ENCODE data around the gene PARD3B.
A peak's percentile ranks its signal among the peaks of the same experiment; 100 is the strongest.

Gene PARD3B

DNA sequence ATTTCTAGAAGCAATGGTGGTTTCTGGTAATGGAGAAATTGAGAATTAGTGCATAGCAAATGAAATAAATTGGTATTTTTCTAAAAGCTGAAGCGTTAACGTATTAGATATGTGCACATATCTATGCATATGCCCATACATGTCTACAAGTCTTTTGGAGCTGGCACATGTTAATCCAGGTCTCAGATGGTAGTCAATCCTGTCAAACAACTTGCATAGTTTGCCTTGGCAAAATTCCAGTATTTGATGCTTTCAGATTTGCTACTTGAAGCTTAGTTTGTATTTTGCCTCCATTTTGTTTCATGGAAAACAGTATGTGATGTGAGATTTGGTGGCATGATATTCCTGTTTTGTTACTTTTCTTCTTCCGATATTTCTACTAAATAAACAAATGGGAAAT, 304.6 kb downstream of the PARD3B start:
- no peaks in the 10 kb centered on the region for H3K27me3 ChIP-seq (ENCODE audit: low read depth)
- DNase-seq (ENCODE audit: low spot score in 2 of 2) = no peak
- H3K36me3 ChIP-seq (replicated peaks) = no peaks in the 10 kb centered on the region
- H3K9me3 ChIP-seq = no peaks in the 10 kb centered on the region
- H3K4me3 ChIP-seq = no peak overlapping the region
- in situ Hi-C loops (cut with MboI; ENCODE audit: low sequenced_read_pairs) = loop anchor here (25.0 kb wide), 1 partner anchor 837 kb away; the partner anchor contains the start of gene NRP2
- no peaks in the 10 kb centered on the region for H3K4me1 ChIP-seq

DNA sequence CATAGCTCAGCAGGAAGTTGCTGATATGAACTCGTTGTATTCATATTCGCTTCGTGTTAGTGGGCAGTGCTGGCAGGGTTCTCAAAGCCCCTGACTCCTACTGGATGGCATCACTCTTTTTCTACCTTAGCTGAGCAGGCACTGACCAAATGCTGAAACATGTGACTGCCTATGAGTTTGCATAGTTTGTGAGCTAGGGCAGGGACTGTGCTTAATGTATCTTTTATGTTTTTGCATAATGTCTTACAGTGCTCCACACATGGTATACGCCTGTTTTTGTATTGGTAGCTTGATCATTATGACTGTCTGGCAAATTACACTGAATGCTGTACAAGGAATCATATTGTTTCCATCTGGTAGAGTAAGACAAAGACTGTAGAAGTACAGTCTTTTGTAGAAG, 305.3 kb downstream of the PARD3B start:
- Histone ChIP-seq H3K27me3 (ENCODE audit: low read depth) (no peaks in the 10 kb centered on the region), H3K9me3 (no peaks in the 10 kb centered on the region), H3K36me3 (replicated peaks) (no peaks in the 10 kb centered on the region), H3K4me3 (no peak overlapping the region), H3K4me1 (no peaks in the 10 kb centered on the region)
- no peak for DNase-seq (ENCODE audit: low spot score in 2 of 2)
- in situ Hi-C loops (cut with MboI; ENCODE audit: low sequenced_read_pairs) = loop anchor here (25.0 kb wide), 1 partner anchor 837 kb away; the partner anchor contains the start of gene NRP2

DNA sequence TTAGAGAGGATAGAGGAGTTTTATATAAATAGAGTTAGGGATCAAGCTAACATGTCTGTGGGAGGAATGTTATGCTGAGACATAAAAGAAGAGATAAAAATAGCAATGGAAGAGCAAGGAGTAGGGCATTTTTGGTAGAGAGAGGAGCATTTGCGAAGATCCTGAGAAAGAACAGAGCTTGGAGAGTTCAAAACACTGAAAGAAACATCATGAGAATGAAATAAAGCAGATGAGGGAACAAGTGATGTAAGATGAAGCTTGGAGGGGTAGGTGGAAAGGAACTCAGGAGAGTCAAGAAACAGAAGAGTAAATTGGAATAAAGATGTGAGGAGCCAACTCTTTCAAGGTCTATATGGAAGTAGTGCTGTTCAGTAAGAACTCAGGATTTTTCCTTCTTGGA, 308.6 kb downstream of the PARD3B start:
- DNase-seq (ENCODE audit: low spot score in 2 of 2) = no peak
- Histone ChIP-seq H3K27me3 (ENCODE audit: low read depth) (no peaks in the 10 kb centered on the region), H3K4me3 (no peak overlapping the region), H3K36me3 (replicated peaks) (no peaks in the 10 kb centered on the region), H3K9me3 (no peaks in the 10 kb centered on the region), H3K4me1 (no peaks in the 10 kb centered on the region)
- in situ Hi-C loops (cut with MboI; ENCODE audit: low sequenced_read_pairs) = loop anchor here (25.0 kb wide), 1 partner anchor 833 kb away; the partner anchor contains the start of gene NRP2

DNA sequence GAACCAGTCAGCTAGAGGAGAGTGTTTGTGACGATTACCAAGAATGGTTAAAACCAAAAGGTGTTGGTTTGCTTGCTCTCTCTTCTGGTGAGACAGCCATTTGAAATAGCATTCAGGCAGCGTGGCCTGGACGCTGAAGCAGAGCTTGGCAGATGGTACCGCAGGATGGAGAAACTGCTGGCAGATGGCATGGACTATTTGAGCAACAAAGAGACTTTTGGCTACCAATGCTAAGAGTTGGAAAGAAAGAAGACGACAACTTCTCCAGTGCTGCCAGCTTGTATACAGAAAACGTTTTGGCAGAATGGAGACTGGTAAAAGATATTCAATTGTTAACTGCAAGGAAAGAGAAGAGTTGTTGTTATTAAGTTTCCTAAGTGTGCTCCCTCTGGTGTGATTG, 315.0 kb downstream of the PARD3B start:
- no peaks in the 10 kb centered on the region for H3K27me3 ChIP-seq (ENCODE audit: low read depth)
- no peak for DNase-seq (ENCODE audit: low spot score in 2 of 2)
- H3K36me3 ChIP-seq (replicated peaks) = no peaks in the 10 kb centered on the region
- H3K9me3 ChIP-seq = no peaks in the 10 kb centered on the region
- H3K4me3 ChIP-seq = no peak overlapping the region
- in situ Hi-C loops (cut with MboI; ENCODE audit: low sequenced_read_pairs) = loop anchor here (25.0 kb wide), 1 partner anchor 827 kb away; the partner anchor contains the start of gene NRP2
- no peaks in the 10 kb centered on the region for H3K4me1 ChIP-seq

DNA sequence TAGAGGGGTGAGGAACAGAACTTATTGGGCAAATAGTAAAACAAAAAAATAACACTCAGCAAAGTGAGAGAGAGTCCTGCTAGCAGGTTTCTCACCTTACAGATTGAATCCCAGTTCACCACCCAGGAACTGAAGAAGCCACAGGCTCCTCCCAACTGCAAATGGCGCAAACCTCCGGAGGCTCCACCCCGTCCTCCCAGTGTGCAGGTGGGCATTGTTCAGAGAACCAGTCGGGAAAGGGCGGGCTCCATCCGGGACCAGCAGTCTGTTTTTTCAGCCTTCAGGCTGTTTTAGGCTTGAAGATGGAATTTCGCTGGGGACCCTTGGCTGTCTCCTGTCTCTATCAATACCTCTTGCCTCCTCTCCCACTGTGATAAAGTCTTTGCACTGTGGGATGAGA, 317.5 kb downstream of the PARD3B start:
- Histone ChIP-seq H3K4me1 (no peaks in the 10 kb centered on the region), H3K36me3 (replicated peaks) (no peaks in the 10 kb centered on the region), H3K27me3 (ENCODE audit: low read depth) (no peaks in the 10 kb centered on the region), H3K9me3 (no peaks in the 10 kb centered on the region), H3K4me3 (no peak overlapping the region)
- no peak for DNase-seq (ENCODE audit: low spot score in 2 of 2)
- in situ Hi-C loops (cut with MboI; ENCODE audit: low sequenced_read_pairs) = loop anchor here (25.0 kb wide), 1 partner anchor 824 kb away; the partner anchor contains the start of gene NRP2

DNA sequence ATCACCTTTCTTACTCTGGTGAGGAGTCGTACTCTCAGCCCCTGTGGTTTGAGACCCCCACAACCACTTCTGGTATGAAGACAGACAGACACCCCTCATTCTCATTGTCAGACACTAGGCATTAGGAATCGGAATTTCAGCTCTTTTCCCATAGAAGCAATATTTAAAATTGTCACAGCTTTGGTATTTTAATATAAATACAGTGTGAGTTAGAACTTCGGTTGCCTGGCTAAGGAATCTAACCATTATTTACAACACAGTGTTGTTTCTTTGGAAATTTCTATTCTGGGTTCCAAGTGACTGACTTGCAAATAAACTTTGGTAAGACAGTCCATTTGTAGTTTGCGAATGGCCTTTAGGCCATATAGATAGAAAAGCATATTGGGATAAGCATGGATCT, 318.1 kb downstream of the PARD3B start:
- DNase-seq (ENCODE audit: low spot score in 2 of 2) = no peak

DNA sequence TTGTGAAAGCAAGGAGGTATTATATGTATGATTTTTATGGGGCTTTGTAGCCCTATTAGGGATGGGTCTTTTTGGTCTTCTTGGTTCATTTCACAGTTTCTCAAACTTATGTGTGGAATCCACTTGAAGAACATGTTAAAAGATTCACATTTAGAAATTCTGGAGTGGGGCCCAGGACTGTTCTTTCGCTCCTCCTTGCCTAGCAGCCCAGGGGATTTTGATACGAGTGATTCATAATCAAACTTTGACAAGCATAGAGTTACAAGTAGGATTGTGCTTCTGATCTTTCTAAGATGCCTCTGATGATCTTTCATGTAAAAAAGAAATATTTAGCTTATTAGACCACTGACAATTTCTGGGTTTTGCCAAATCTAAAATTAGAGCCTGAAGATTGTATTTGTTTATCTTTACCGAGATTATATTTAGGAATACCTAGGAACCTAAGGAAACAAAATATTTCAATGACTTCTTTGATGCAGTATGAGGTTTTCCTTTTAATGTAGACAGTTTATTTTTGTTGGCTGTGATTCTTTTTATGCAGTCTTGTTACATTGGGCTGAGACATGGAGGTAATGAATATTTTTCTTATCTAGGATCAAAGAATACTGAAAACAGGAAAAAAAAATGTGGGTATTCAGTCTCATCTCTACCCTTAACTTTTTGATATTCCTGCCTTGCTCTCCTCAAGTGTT, 324.0 kb downstream of the PARD3B start:
- no peak for DNase-seq (ENCODE audit: low spot score in 2 of 2)
- Histone ChIP-seq H3K4me1 (no peaks in the 10 kb centered on the region), H3K9me3 (no peaks in the 10 kb centered on the region), H3K4me3 (no peak overlapping the region), H3K27me3 (ENCODE audit: low read depth) (no peaks in the 10 kb centered on the region), H3K36me3 (replicated peaks) (no peaks in the 10 kb centered on the region)
- in situ Hi-C loops (cut with MboI; ENCODE audit: low sequenced_read_pairs) = loop anchor here (25.0 kb wide), 1 partner anchor 818 kb away; the partner anchor contains the start of gene NRP2

More for the DNA sequence above, 318.1 kb downstream of the PARD3B start:
- no peak overlapping the region for H3K4me3 ChIP-seq
- in situ Hi-C loops (cut with MboI; ENCODE audit: low sequenced_read_pairs) = loop anchor here (25.0 kb wide), 1 partner anchor 824 kb away; the partner anchor contains the start of gene NRP2
- no peaks in the 10 kb centered on the region for H3K36me3 ChIP-seq (replicated peaks)
- no peaks in the 10 kb centered on the region for H3K4me1 ChIP-seq
- H3K9me3 ChIP-seq = no peaks in the 10 kb centered on the region
- no peaks in the 10 kb centered on the region for H3K27me3 ChIP-seq (ENCODE audit: low read depth)

DNA sequence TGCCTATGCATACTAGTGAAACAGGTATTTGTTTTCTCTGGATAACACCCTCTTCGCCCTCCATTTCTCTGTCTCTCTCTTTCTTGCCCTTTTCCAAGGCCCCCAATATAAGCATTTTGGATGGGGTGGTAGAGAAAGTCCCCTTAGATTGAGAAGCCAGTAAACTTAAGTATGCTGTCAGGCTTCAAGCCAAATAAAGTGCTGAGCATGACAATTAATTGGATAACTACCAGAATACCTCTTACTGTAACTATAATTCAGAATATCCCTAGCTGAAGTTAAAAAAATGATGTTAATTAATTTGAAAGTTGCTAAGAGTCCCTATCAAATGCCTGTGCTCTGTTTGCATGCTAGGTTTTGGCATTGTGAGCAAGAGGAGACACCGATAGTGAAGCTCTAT, 324.8 kb downstream of the PARD3B start:
- no peak for DNase-seq (ENCODE audit: low spot score in 2 of 2)
- H3K36me3 ChIP-seq (replicated peaks) = no peaks in the 10 kb centered on the region
- H3K27me3 ChIP-seq (ENCODE audit: low read depth) = no peaks in the 10 kb centered on the region
- in situ Hi-C loops (cut with MboI; ENCODE audit: low sequenced_read_pairs) = loop anchor here (25.0 kb wide), 1 partner anchor 817 kb away; the partner anchor contains the start of gene NRP2
- no peaks in the 10 kb centered on the region for H3K4me1 ChIP-seq
- H3K4me3 ChIP-seq = no peak overlapping the region
- no peaks in the 10 kb centered on the region for H3K9me3 ChIP-seq

DNA sequence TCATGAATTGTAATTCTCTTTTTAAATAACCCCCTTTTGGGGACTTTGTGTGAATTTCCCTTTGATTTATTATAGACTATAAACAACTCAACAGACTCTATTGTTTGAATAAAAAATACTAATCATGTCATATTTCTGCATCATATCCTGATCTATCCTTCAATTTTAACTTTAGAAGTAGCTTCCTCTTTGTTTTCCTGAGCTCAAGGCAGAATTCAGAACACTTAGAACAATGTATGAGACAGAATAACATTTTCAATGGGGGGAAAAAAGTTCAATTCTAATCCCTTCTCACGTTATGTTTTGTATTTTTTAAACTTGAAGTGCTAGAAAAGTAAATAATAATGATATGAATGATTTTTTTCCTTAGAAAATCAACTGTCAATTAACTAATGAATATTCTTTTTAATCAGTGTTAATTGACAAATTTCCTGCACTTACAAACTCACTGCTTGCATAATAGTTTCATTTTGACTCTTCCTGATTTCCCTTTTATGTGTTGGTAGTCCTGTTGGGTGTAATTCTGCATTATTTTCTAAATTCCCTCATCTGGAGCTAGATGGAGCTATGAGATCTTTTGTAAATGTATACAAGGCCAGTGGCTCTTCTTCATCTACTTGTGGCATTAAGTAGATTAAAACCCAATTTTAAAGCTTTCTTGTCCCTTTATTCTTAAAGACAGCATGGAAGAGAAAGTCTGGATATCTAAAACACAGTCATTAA, 326.1 kb downstream of the PARD3B start:
- no peaks in the 10 kb centered on the region for H3K4me1 ChIP-seq
- H3K36me3 ChIP-seq (replicated peaks) = no peaks in the 10 kb centered on the region
- H3K27me3 ChIP-seq (ENCODE audit: low read depth) = no peaks in the 10 kb centered on the region
- H3K9me3 ChIP-seq = no peaks in the 10 kb centered on the region
- in situ Hi-C loops (cut with MboI; ENCODE audit: low sequenced_read_pairs) = loop anchor here (25.0 kb wide), 1 partner anchor 816 kb away; the partner anchor contains the start of gene NRP2
- H3K4me3 ChIP-seq = no peak overlapping the region
- peak in 1 of 2 experiments; percentile 54 for DNase-seq (ENCODE audit: low spot score in 2 of 2)

DNA sequence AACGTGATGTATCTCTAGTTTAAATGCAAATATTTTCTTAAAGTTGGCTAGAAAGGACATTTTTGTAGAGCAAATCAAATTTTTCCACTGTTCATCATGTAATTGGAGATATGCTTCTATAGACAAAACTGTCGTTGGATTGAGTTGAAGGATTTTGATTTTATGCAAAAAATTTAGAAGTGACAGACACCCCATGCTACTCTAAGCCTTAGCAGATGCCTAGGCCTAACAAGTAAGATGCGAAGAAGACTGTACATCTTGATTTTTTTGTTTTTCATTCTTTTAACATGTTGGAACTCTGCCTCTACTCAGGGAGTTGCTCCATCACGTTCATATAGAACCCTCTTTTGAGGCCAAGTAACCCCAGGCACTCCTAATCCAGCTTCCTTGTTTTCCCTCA, 331.0 kb downstream of the PARD3B start:
- Histone ChIP-seq H3K4me1 (no peaks in the 10 kb centered on the region; the same call in 1 of the 2 replicates), H3K36me3 (replicated peaks) (no peaks in the 10 kb centered on the region), H3K27me3 (ENCODE audit: low read depth) (no peaks in the 10 kb centered on the region), H3K9me3 (no peaks in the 10 kb centered on the region), H3K4me3 (no peak overlapping the region)
- in situ Hi-C loops (cut with MboI; ENCODE audit: low sequenced_read_pairs) = no loop called here
- no peak for DNase-seq (ENCODE audit: low spot score in 2 of 2)

DNA sequence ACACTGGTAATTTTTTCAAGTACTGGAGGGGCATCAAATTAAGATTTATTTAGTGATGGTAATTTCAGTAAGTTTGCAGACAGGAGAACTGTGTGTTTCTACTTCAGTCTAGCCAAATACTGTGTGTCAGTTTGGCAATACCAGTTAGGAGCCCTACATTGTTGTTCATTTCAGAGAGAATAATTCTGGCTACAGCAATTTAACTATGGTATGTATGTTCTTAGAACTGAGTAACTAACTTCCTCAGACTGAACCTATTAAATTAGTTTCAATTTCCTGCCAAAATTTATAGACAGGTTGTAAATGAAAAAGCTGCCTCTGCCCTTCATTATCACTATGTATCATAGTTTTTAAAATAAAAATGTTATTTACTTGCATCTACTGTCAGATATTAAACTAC, 332.4 kb downstream of the PARD3B start:
- no peaks in the 10 kb centered on the region for H3K9me3 ChIP-seq
- no peaks in the 10 kb centered on the region; the same call in 1 of the 2 replicates for H3K4me1 ChIP-seq
- in situ Hi-C loops (cut with MboI; ENCODE audit: low sequenced_read_pairs) = no loop called here
- DNase-seq (ENCODE audit: low spot score in 2 of 2) = no peak
- no peak overlapping the region for H3K4me3 ChIP-seq
- H3K27me3 ChIP-seq (ENCODE audit: low read depth) = no peaks in the 10 kb centered on the region
- H3K36me3 ChIP-seq (replicated peaks) = no peaks in the 10 kb centered on the region

DNA sequence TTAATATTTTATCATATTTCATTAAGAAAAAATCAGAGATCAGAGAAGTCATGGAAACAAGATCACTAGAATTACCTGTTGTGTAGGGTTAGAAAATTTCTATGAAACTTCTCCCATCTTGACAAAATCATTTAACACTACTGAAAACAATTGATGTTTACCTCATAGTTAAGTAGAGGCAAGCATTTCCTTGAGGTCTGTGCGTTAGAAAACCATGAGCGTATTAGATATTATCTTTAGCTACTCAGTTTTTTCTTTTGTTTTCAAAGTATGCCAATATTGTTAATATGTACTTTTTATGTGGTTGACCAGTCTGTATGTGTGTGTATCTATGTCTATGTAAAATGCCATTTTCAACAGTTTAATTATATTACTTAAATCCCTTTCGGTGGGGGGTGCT, 335.7 kb downstream of the PARD3B start:
- in situ Hi-C loops (cut with MboI; ENCODE audit: low sequenced_read_pairs) = no loop called here
- no peak for DNase-seq (ENCODE audit: low spot score in 2 of 2)
- no peaks in the 10 kb centered on the region for H3K36me3 ChIP-seq (replicated peaks)
- H3K4me3 ChIP-seq = no peak overlapping the region
- no peaks in the 10 kb centered on the region for H3K9me3 ChIP-seq
- no peaks in the 10 kb centered on the region for H3K27me3 ChIP-seq (ENCODE audit: low read depth)
- no peaks in the 10 kb centered on the region; the same call in 1 of the 2 replicates for H3K4me1 ChIP-seq

DNA sequence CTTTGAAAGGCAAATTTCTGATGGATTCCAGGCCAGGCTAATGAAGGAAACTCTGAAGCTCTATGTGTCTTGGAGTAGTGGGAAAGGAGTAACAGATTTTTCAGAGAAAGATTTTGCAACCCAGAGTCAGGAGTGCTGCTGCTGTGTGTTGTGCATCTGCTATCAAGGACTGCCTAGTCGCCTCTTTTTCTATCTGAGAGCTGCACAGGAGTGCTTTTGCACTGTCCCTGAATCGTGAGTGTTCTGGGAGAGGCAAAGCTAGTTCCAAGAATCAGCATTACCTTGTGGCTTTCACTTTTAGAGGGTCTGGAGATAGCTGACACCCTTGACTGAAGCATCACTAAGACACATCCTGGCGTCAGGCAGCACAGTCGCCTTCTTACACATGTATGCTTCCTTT, 336.4 kb downstream of the PARD3B start:
- no peaks in the 10 kb centered on the region for H3K9me3 ChIP-seq
- no peak for DNase-seq (ENCODE audit: low spot score in 2 of 2)
- no peak overlapping the region for H3K4me3 ChIP-seq
- no peaks in the 10 kb centered on the region for H3K27me3 ChIP-seq (ENCODE audit: low read depth)
- no peaks in the 10 kb centered on the region for H3K36me3 ChIP-seq (replicated peaks)
- no peaks in the 10 kb centered on the region; the same call in 1 of the 2 replicates for H3K4me1 ChIP-seq
- in situ Hi-C loops (cut with MboI; ENCODE audit: low sequenced_read_pairs) = no loop called here

DNA sequence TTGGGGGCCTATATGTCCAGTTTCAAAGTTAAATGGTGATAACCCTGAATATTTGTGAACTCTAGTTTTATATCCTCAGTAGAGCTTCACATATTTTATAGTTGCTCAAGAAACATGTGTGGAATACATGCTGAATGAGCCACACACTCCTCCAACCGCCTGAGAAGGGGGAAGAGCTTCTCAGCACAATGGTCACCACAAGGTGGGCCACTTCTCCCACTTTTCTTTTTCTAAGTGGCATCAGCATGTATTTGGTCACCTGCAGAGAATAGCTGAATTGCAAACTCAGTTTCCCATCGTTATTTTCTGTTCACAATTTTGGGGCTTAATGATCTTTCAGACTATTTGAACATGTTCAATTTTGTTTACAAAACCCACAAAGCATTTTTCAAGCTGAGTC, 340.5 kb downstream of the PARD3B start:
- no peak for DNase-seq (ENCODE audit: low spot score in 2 of 2)
- Histone ChIP-seq H3K27me3 (ENCODE audit: low read depth) (no peaks in the 10 kb centered on the region), H3K36me3 (replicated peaks) (no peaks in the 10 kb centered on the region), H3K9me3 (no peaks in the 10 kb centered on the region), H3K4me3 (no peak overlapping the region), H3K4me1 (no peaks in the 10 kb centered on the region; the same call in 1 of the 2 replicates)
- in situ Hi-C loops (cut with MboI; ENCODE audit: low sequenced_read_pairs) = no loop called here

Measured in HAP-1 (cell line).